Brain microvascular endothelial cell (primary cell): ENCODE data around the gene RIPK3.

Source experiments
- DNase-seq: peaks from one replicate; pipeline ENCODE4 v3.0.0-alpha.2; 2020
- H3K27ac ChIP-seq: fragments of 250-450 bp; sonication (Bioruptor Pico); 2 replicates; pipeline ENCODE4 v1.5.1; 2020; ENCODE audit warnings: mild to moderate bottlenecking, moderate library complexity
- H3K27me3 ChIP-seq: fragments of 250-450 bp; sonication (Bioruptor Pico); replicated peaks from 2 replicates; pipeline ENCODE4 v1.5.1; 2020; ENCODE audit warnings: mild to moderate bottlenecking
- H3K36me3 ChIP-seq: fragments of 250-450 bp; sonication (Bioruptor Pico); replicated peaks from 2 replicates; pipeline ENCODE4 v1.5.1; 2020; ENCODE audit warnings: mild to moderate bottlenecking
- H3K4me3 ChIP-seq: 2 replicates; pipeline ENCODE4 v1.5.1; 2011; ENCODE audit warnings: low read depth, mild to moderate bottlenecking, control low read depth, low read length, moderate library complexity
- CTCF ChIP-seq: IDR thresholded peaks from 2 replicates; pipeline ENCODE4 v1.5.1; 2011; ENCODE audit warnings: low read depth, mild to moderate bottlenecking, moderate library complexity, low read length, control low read depth, inconsistent platforms; ENCODE audit errors: missing control alignments
- in situ Hi-C: cut with HindIII; loops from 2 replicates; pipeline ENCODE4 v1.10.0; 2017; ENCODE audit warnings: low sequenced_read_pairs, low pct_ligation_motif_present

The RIPK3 gene

DNA sequence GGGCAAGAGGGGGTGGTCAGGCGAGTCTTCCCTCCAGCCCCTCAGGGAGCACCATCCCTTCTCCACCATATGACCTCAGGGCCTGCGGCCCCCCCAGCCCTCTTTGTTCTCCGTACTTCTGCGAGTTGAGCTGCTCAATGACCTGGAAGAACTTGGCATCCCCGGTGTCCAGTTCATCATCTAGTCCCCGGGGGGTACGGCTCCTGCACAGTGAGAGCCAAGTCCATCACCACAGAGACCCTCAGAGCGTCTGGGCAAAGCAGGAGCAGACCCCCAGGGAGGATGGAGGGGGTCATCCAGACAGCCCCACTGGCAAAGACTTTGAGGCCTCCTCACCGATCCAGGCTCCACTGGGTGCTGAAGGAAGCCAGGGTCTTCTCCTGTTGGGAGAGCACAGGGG, 13.8 kb downstream of the RIPK3 start:
- no peak for DNase-seq
- no peak for TF ChIP-seq CTCF
- Histone ChIP-seq H3K27ac (no peak overlapping the region), H3K27me3 (no peaks in the 10 kb centered on the region), H3K4me3 (no peak overlapping the region), H3K36me3 (no peaks in the 10 kb centered on the region)
- in situ Hi-C loops: no loop called here

GRCh38 chr14:24325041-24325530, 14.7 kb downstream of the RIPK3 start:
- no peak for TF ChIP-seq CTCF
- Histone ChIP-seq H3K4me3 (no peak overlapping the region), H3K36me3 (no peaks in the 10 kb centered on the region), H3K27ac (no peak overlapping the region), H3K27me3 (no peaks in the 10 kb centered on the region)
- in situ Hi-C loops: no loop called here
- DNase-seq: no peak

GRCh38 chr14:24324024-24324423, 15.8 kb downstream of the RIPK3 start:
- no peak overlapping the region for H3K4me3 ChIP-seq
- no peak for TF ChIP-seq CTCF
- in situ Hi-C loops: no loop called here
- DNase-seq: no peak
- no peaks in the 10 kb centered on the region for H3K27me3 ChIP-seq
- H3K27ac ChIP-seq: no peak overlapping the region
- no peaks in the 10 kb centered on the region for H3K36me3 ChIP-seq

- Histone ChIP-seq H3K27ac (no peak overlapping the region), H3K4me3 (no peak overlapping the region), H3K27me3 (no peaks in the 10 kb centered on the region), H3K36me3 (no peaks in the 10 kb centered on the region)
- TF ChIP-seq CTCF: no peak
- in situ Hi-C loops: no loop called here
- DNase-seq: no peak
Observed at GRCh38 chr14:24323341-24323740, 16.4 kb downstream of the RIPK3 start.

- H3K4me3 ChIP-seq: no peak overlapping the region
- in situ Hi-C loops: no loop called here
- H3K36me3 ChIP-seq: no peaks in the 10 kb centered on the region
- TF ChIP-seq CTCF: no peak
- H3K27ac ChIP-seq: no peak overlapping the region
- H3K27me3 ChIP-seq: no peaks in the 10 kb centered on the region
- no peak for DNase-seq
Observed at GRCh38 chr14:24322672-24323071, 17.1 kb downstream of the RIPK3 start.

GRCh38 chr14:24321212-24321975, 18.4 kb downstream of the RIPK3 start:
- in situ Hi-C loops: no loop called here
- Histone ChIP-seq H3K27ac (no peak overlapping the region), H3K27me3 (no peaks in the 10 kb centered on the region), H3K4me3 (no peak overlapping the region), H3K36me3 (no peaks in the 10 kb centered on the region)
- DNase-seq: no peak
- no peak for TF ChIP-seq CTCF
